Neuronal stem cell (in vitro differentiated cells): Measurements from ENCODE around the gene OR52H1.

Experiments used
- DNase-seq: peaks from one replicate; pipeline ENCODE4 v3.0.0-alpha.2; 2013; ENCODE audit warnings: low spot score
- H2AFZ ChIP-seq: one replicate; pipeline ENCODE4 v1.6.1; 2013; ENCODE audit warnings: mild to moderate bottlenecking, low read length, inconsistent platforms
- H2AK5ac ChIP-seq: 2 replicates; pipeline ENCODE4 v1.6.1; 2013; ENCODE audit warnings: low read depth, mild to moderate bottlenecking, inconsistent platforms, low read length, moderate library complexity, mixed read lengths
- H2BK120ac ChIP-seq: 2 replicates; pipeline ENCODE4 v1.6.1; 2013; ENCODE audit warnings: low read depth, mild to moderate bottlenecking, inconsistent platforms, low read length, moderate library complexity, mixed read lengths
- H2BK12ac ChIP-seq: one replicate; pipeline ENCODE4 v1.6.1; 2013; ENCODE audit warnings: low read length, inconsistent platforms
- H2BK15ac ChIP-seq: 2 replicates; pipeline ENCODE4 v1.6.1; 2013; ENCODE audit warnings: mild to moderate bottlenecking, low read length, inconsistent platforms, mixed read lengths
- H2BK5ac ChIP-seq: one replicate; pipeline ENCODE4 v1.6.1; 2013; ENCODE audit warnings: inconsistent platforms, mild to moderate bottlenecking, low read length, moderate library complexity
- H3K14ac ChIP-seq: one replicate; pipeline ENCODE4 v1.6.1; 2013; ENCODE audit warnings: low read length, inconsistent platforms
- H3K18ac ChIP-seq: 2 replicates; pipeline ENCODE4 v1.6.1; 2013; ENCODE audit warnings: low read length, inconsistent platforms
- H3K23ac ChIP-seq: 2 replicates; pipeline ENCODE4 v1.6.1; 2013; ENCODE audit warnings: low read depth, mild to moderate bottlenecking, mixed read lengths, low read length, inconsistent platforms; ENCODE audit not compliant: poor library complexity
- H3K27ac ChIP-seq: replicated peaks from 3 replicates; pipeline ENCODE4 v1.5.1; 2013; ENCODE audit warnings: low read length, inconsistent platforms
- H3K27me3 ChIP-seq, 3 experiments: 2 replicates each; pipeline ENCODE4 v1.6.1; 2013; ENCODE audit warnings: low read length in 3 of 3, mild to moderate bottlenecking in 2 of 3, inconsistent platforms in 1 of 3, low read depth in 1 of 3, mixed read lengths in 1 of 3, moderate library complexity in 1 of 3; ENCODE audit not compliant: control insufficient read depth in 3 of 3, insufficient read depth in 3 of 3
- H3K36me3 ChIP-seq, 2 donors: replicated peaks in 1 of 2; 2 replicates each; pipeline ENCODE4 v1.6.1; 2013; ENCODE audit warnings: low read length in 2 of 2; ENCODE audit not compliant: control insufficient read depth in 2 of 2, insufficient read depth in 2 of 2
- H3K4ac ChIP-seq: 2 replicates; pipeline ENCODE4 v1.6.1; 2013; ENCODE audit warnings: inconsistent platforms, mild to moderate bottlenecking, low read length, moderate library complexity
- H3K4me1 ChIP-seq, 2 donors: 1 replicate in 1 of 2; 2 replicates in 1 of 2; pipeline ENCODE4 v1.6.1; 2013; ENCODE audit warnings: low read length in 2 of 2, low read depth in 1 of 2; ENCODE audit not compliant: control insufficient read depth in 2 of 2, insufficient read depth in 1 of 2
- H3K4me2 ChIP-seq: one replicate; pipeline ENCODE4 v1.6.1; 2013; ENCODE audit warnings: mild to moderate bottlenecking, low read length, inconsistent platforms; ENCODE audit not compliant: insufficient read depth, poor library complexity, severe bottlenecking
- H3K4me3 ChIP-seq, 2 donors: 2 replicates each; pipeline ENCODE4 v1.5.1; 2013; ENCODE audit warnings: low read length in 2 of 2, mild to moderate bottlenecking in 2 of 2, inconsistent platforms in 1 of 2, moderate library complexity in 1 of 2
- H3K79me1 ChIP-seq: one replicate; pipeline ENCODE4 v1.6.1; 2013; ENCODE audit warnings: low read depth, mild to moderate bottlenecking, inconsistent platforms, low read length, moderate library complexity
- H3K9ac ChIP-seq: one replicate; pipeline ENCODE4 v1.6.1; 2013; ENCODE audit warnings: mild to moderate bottlenecking, low read depth, low read length, inconsistent platforms; ENCODE audit not compliant: poor library complexity
- H3K9me3 ChIP-seq, 2 donors: replicated peaks in 1 of 2; 2 replicates each; pipeline versions ENCODE3 to v1.6.1; 2013; ENCODE audit warnings: low read length in 2 of 2, mild to moderate bottlenecking in 2 of 2, inconsistent platforms in 1 of 2, low read depth in 1 of 2, mixed read lengths in 1 of 2, moderate library complexity in 1 of 2; ENCODE audit not compliant: control insufficient read depth in 2 of 2, insufficient read depth in 1 of 2
- H4K8ac ChIP-seq: one replicate; pipeline ENCODE4 v1.6.1; 2013; ENCODE audit warnings: low read depth, mild to moderate bottlenecking, inconsistent platforms, low read length, moderate library complexity
- H4K91ac ChIP-seq: one replicate; pipeline ENCODE4 v1.6.1; 2013; ENCODE audit warnings: low read length, low read depth, mild to moderate bottlenecking, inconsistent platforms; ENCODE audit not compliant: poor library complexity
- WGBS, 2 donors: extraction: QIAGEN DNeasy Blood & Tissue Kit; methylation state at CpG; one replicate each; pipeline ENCODE4 v1.1.7; 2013; ENCODE audit warnings: missing lambda C conversion rate in 2 of 2, mixed read lengths in 1 of 2; ENCODE audit not compliant: insufficient read length in 2 of 2, insufficient replicate concordance in 1 of 2; ENCODE audit errors: extremely low coverage in 2 of 2; 5-methylcytosine and 5-hydroxymethylcytosine counted together

Gene OR52H1

DNA sequence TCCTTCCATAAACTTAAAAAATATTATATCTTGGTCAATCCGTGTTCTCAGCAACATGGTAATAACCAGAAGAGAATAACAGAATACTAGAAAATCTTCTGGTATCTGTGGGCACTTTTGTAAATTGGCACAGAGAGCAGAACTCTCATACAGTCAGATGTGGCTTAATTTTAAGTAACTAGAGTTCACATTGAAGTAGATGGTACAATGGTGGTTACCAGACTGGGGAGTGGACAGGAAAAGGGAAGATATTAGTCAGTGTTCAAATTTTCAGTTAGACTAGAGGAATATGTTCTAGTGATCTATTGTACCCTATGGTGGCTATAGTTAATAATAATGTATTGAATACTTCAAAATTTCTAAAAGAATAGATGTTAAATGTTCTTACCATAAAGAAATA lies 6.9 kb downstream of the OR52H1 start:
- WGBS, 2 donors: no CpG with 5 or more reads among the region's 1 CpG
- no peaks in the 10 kb centered on the region for H3K36me3 ChIP-seq
- no peaks in the 10 kb centered on the region for H3K4me1 ChIP-seq
- H2BK5ac ChIP-seq: no peak overlapping the region
- H2BK120ac ChIP-seq: no peak overlapping the region
- no peak overlapping the region for H4K91ac ChIP-seq
- no peak overlapping the region for H2AK5ac ChIP-seq
- H3K27ac ChIP-seq: no peak overlapping the region
- no peak for DNase-seq
- H3K4me3 ChIP-seq: no peak overlapping the region
- no peaks in the 10 kb centered on the region for H3K27me3 ChIP-seq
- H3K23ac ChIP-seq: no peak overlapping the region
- H2BK12ac ChIP-seq: no peak overlapping the region
- no peak overlapping the region for H3K14ac ChIP-seq
- H2BK15ac ChIP-seq: no peak overlapping the region
- H3K18ac ChIP-seq: no peak overlapping the region
- H3K4me2 ChIP-seq: no peak overlapping the region
- no peak overlapping the region for H3K4ac ChIP-seq
- H2AFZ ChIP-seq: no peak overlapping the region
- no peak overlapping the region for H4K8ac ChIP-seq
- no peaks in the 10 kb centered on the region for H3K9me3 ChIP-seq
- no peak overlapping the region for H3K9ac ChIP-seq
- H3K79me1 ChIP-seq: no peaks in the 10 kb centered on the region

GRCh38 chr11:5536482-5536881 lies 11.9 kb downstream of the OR52H1 start:
- H3K27me3 ChIP-seq: no peaks in the 10 kb centered on the region
- H3K9ac ChIP-seq: no peak overlapping the region
- no peak overlapping the region for H2BK120ac ChIP-seq
- H3K4me1 ChIP-seq: no peaks in the 10 kb centered on the region
- no peak overlapping the region for H3K18ac ChIP-seq
- H4K8ac ChIP-seq: no peak overlapping the region
- H3K4me2 ChIP-seq: no peak overlapping the region
- H4K91ac ChIP-seq: no peak overlapping the region
- H3K14ac ChIP-seq: no peak overlapping the region
- no peak for DNase-seq
- H3K27ac ChIP-seq: no peak overlapping the region
- no peak overlapping the region for H2AK5ac ChIP-seq
- H3K9me3 ChIP-seq: no peaks in the 10 kb centered on the region
- no peaks in the 10 kb centered on the region for H3K36me3 ChIP-seq
- H3K79me1 ChIP-seq: no peaks in the 10 kb centered on the region
- no peak overlapping the region for H3K4me3 ChIP-seq
- H2BK15ac ChIP-seq: no peak overlapping the region
- H2AFZ ChIP-seq: no peak overlapping the region
- H3K23ac ChIP-seq: no peak overlapping the region
- no peak overlapping the region for H2BK12ac ChIP-seq
- no peak overlapping the region for H3K4ac ChIP-seq
- H2BK5ac ChIP-seq: no peak overlapping the region

GRCh38 chr11:5534046-5534445 lies 14.3 kb downstream of the OR52H1 start:
- no peak overlapping the region for H3K14ac ChIP-seq
- no peak overlapping the region for H3K18ac ChIP-seq
- H3K27me3 ChIP-seq: no peaks in the 10 kb centered on the region
- no peaks in the 10 kb centered on the region for H3K36me3 ChIP-seq
- no peak overlapping the region for H3K27ac ChIP-seq
- H3K4me1 ChIP-seq: no peaks in the 10 kb centered on the region
- no peak overlapping the region for H3K9ac ChIP-seq
- DNase-seq: no peak
- no peak overlapping the region for H3K23ac ChIP-seq
- no peak overlapping the region for H4K8ac ChIP-seq
- WGBS, 2 donors: no CpG with 5 or more reads among the region's 1 CpG
- H2BK12ac ChIP-seq: no peak overlapping the region
- H4K91ac ChIP-seq: no peak overlapping the region
- H2BK15ac ChIP-seq: no peak overlapping the region
- no peaks in the 10 kb centered on the region for H3K79me1 ChIP-seq
- no peak overlapping the region for H3K4me3 ChIP-seq
- no peak overlapping the region for H2BK5ac ChIP-seq
- H2AK5ac ChIP-seq: no peak overlapping the region
- no peak overlapping the region for H2BK120ac ChIP-seq
- no peak overlapping the region for H3K4me2 ChIP-seq
- no peak overlapping the region for H2AFZ ChIP-seq
- no peak overlapping the region for H3K4ac ChIP-seq
- H3K9me3 ChIP-seq: no peaks in the 10 kb centered on the region

GRCh38 chr11:5531053-5531831 lies 17.1 kb downstream of the OR52H1 start:
- Histone ChIP-seq H3K27ac (no peak overlapping the region), H3K9ac (no peak overlapping the region), H3K14ac (no peak overlapping the region), H3K4me3 (no peak overlapping the region), H2BK12ac (no peak overlapping the region), H3K9me3 (no peaks in the 10 kb centered on the region), H2BK15ac (no peak overlapping the region), H4K91ac (no peak overlapping the region), H2AFZ (no peak overlapping the region), H3K36me3 (no peaks in the 10 kb centered on the region), H3K4ac (no peak overlapping the region), H3K79me1 (no peaks in the 10 kb centered on the region), H3K27me3 (no peaks in the 10 kb centered on the region), H2BK120ac (no peak overlapping the region), H3K18ac (no peak overlapping the region), H3K4me2 (no peak overlapping the region), H3K4me1 (no peaks in the 10 kb centered on the region), H2BK5ac (no peak overlapping the region), H2AK5ac (no peak overlapping the region), H3K23ac (no peak overlapping the region), H4K8ac (no peak overlapping the region)
- DNase-seq: no peak
- no CpG with 5 or more reads among the region's 2 CpGs for WGBS, 2 donors
